Stimulated activated CD4-positive, alpha-beta T cell treated with anti-CD3 and anti-CD28 coated beads, Interleukin-4, amount 100 ng/mL, for 48 hours (primary cell): ENCODE results near the gene IDH3B.
A peak's percentile ranks its signal among the peaks of the same experiment; 100 is the strongest.
"Not testable (repeated sequence)": the region's sequence is repeated elsewhere in the genome, so short reads cannot be mapped to it uniquely, and the experiment has no call there.

Source experiments
- DNase-seq, 2 donors: peaks; one replicate each; pipeline ENCODE4 v3.0.0-alpha.2; 2020; ENCODE audit warnings: low read depth in 2 of 2

Gene IDH3B

DNA sequence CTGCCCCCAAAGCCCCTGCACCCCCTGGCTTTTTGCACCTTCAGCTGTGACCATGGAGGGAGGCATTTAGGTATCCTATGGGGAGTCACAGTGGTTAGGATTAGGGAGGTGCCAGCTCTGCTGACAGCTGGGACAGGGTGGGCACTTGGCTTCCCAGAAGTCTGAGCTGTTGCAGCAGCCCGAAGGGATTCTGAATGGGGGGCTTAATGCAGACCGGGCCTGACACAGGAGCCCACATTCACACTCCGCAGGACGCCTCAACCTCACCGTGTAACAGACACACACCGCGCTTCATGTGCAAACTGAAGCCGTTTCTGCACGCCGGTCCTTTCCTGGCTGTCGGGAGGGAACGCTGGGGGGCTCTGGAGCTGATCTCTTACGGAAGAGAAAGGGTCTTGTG lies 30.5 kb upstream of the IDH3B start:
- DNase-seq, result no peak

DNA sequence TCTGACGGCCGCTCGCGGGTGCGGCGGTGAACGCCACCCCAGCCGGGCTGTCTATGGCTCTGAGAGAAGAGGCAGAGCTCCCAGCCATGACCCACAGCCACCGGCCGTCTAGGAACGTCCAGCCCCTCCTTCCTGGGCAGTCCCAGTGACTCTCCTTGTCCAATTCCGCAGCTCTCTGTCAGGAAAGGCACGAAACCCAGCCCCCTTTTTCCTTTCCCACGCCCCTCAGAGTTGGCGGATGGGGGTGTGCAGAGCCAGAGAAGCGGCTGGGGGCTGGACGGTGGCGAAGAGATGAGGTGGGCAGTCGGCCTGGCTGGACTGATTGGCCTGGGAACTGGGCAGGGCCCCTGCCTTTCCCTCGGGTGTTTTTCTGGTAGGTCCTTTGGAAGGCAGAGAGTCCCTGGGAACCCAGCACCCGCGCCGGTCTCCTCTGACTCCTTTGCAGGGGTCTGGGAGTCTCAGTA lies 30.0 kb upstream of the IDH3B start:
- no peak for DNase-seq

- peak; percentile 29 to 30 for DNase-seq
These were observed 29.4 kb upstream of the IDH3B start for GRCh38 chr20:2693286-2694007.

GRCh38 chr20:2692886-2693285 lies 28.9 kb upstream of the IDH3B start:
- no peak for DNase-seq

DNA sequence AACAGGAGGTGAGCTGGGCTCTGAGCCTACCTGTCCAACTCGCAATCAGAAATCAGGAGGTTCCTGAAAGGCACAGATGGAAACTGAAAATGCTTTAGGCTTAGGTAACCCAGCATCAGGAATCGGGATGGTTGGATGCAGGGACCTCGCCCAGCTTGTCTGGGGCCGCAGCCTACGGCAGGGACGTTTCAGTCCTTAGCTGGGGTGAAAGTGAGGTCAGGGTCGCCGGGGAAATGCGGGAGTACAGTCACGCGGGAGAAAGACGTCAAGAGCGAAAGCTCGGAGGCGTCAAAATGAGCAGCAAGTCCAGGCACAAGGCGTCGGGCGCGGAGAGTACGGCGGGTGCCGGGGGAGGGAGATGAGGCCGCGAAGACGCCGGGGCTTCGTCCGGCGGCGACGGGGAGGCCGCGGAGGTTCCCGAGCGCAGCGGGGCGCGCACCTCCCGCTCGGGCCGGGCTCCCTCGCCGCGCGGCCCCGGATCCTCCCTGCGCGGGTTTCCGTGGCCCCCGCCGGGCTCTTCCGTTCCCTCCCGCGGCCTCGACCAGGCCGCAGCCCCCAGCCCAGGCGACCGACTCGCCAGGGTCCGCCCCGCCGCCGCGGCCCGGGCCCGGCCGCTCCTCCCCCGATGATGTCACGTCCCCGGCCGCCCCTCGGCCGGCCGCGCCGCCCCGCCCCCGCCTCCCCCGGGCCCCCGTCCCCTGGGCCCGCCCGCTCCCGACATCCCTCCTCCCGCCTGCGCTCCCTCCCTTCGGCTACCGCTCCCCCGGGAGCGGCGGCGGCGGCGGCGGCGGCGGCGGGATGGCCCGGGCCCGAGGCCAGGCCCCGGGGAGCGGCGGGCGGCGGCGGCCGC lies 28.2 kb upstream of the IDH3B start, which contains the start of gene EBF4:
Gene EBF4, plus strand, starts transcription at position 745 of the 850 bp plus-strand sequence. CDS start 866 bp downstream, outside the sequence.
- no peak for DNase-seq

GRCh38 chr20:2691663-2692035 lies 27.6 kb upstream of the IDH3B start:
- no peak for DNase-seq

GRCh38 chr20:2691127-2691526 lies 27.1 kb upstream of the IDH3B start:
- no peak for DNase-seq

GRCh38 chr20:2690718-2691117 lies 26.7 kb upstream of the IDH3B start:
- no peak for DNase-seq

DNA sequence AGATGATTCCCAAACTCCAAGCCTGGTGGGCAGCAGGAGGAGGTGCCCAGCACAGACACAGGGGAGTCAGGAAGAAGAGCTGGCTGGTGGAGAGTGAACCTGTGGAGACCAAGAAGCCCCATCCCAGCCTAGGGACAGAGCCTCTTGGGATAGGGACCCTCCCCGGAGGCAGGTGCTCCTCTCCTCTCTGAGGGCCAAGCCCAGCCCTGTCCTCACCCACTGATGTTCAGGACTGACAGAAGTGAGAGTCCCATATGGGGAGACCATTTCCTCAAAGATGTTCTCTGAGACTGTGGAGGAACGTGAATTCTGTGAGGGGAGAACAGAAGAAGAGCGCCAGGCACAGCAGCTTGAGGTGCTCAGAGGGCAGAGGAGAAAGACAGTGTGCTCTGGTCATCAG lies 26.2 kb upstream of the IDH3B start:
- DNase-seq, result no peak

DNA sequence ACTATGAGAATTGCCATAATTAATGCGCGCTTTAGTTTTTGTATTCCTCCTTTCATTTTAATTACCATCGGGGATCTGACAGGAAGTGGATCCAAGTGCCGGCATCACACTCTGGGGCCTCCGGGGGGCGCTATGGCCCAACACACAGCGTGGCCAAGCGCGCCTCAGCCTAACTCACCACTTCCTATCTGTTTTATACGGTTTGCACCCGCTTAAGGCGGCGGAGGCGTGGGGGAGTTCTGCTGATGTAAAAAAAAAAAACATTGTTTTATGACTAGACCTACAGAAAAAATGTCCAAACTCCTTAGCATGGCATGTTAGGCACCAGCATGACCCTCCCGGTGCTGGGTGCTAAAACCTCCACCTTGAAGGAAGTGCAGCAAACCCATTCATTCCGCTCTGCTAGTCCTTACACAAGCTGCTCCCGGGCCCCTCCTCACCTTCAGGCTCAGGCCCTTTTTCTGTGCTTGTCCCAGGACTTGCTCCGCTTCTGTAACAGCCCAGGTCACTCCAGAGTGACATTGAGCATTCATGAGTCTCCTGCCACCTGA lies 24.1 kb upstream of the IDH3B start:
- DNase-seq, result peak; percentile 74 to 75

DNA sequence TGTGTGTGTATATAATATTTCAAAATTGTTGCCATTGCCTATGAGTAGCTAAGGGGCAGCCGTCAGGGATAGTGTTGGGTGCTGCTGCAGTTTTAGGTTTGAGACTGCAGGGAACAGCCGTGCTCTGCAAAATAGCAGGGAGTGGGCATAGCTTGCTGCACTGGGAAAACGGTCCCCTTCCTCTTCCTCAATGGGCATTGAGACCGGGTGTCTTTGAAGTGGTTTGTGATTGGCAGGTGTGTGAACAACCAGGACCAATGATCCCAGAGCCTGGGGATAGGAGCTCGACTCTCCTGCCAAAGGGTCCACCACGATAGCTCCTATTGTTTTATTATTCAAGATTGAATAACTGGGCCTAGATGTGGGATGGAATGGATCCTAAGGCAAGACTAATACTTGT lies 23.5 kb upstream of the IDH3B start:
- no peak for DNase-seq

DNA sequence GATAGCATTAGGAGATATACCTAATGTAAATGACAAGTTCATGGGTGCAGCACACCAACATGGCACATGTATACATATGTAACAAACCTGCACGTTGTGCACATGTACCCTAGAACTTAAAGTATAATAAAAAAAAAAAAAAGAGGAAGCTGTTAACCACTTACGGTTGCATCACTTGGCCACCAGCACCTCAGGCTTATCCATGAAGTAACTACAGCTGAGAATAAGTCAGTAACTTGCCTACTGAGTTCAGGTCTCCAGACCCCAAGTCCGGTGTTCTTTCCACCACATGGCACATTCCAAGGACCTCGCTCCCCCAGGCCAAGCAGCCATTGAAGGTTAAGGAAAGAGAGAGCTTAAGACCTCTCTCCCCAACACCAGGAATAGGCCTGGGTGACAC lies 20.8 kb upstream of the IDH3B start:
- not testable (repeated sequence) for DNase-seq

- DNase-seq, result not testable (repeated sequence)
These were observed 18.0 kb upstream of the IDH3B start for GRCh38 chr20:2682040-2682439.

- no peak for DNase-seq
These were observed 16.0 kb upstream of the IDH3B start for GRCh38 chr20:2680046-2680445.

GRCh38 chr20:2673453-2673852 lies 9.4 kb upstream of the IDH3B start:
- no peak for DNase-seq

GRCh38 chr20:2672446-2672845 lies 8.4 kb upstream of the IDH3B start:
- DNase-seq, result no peak

DNA sequence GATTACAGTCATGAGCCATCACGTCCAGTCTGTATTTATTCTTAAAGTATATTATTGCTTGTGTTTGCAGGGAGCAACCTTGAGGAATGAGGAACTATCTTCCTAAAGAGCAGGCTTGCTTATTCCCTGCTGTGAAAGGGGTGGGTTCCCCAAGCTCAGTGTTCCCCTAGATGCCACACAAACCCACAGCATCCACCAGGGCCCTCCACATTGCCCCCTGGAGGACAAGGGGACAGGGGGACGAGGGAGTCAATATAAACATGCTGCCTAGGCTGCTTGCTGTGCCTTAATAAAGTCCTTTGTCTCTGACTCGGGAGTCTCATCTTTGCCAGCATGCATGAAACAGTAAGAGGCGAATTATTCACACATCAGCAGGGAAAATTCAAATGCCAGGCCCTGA lies 8.0 kb upstream of the IDH3B start:
- DNase-seq, result no peak

- no peak for DNase-seq
These were observed 591 bp downstream of the IDH3B start for GRCh38 chr20:2663364-2663886.

- DNase-seq, result no peak
These were observed 4.5 kb downstream of the IDH3B start for GRCh38 chr20:2659547-2659946.

DNA sequence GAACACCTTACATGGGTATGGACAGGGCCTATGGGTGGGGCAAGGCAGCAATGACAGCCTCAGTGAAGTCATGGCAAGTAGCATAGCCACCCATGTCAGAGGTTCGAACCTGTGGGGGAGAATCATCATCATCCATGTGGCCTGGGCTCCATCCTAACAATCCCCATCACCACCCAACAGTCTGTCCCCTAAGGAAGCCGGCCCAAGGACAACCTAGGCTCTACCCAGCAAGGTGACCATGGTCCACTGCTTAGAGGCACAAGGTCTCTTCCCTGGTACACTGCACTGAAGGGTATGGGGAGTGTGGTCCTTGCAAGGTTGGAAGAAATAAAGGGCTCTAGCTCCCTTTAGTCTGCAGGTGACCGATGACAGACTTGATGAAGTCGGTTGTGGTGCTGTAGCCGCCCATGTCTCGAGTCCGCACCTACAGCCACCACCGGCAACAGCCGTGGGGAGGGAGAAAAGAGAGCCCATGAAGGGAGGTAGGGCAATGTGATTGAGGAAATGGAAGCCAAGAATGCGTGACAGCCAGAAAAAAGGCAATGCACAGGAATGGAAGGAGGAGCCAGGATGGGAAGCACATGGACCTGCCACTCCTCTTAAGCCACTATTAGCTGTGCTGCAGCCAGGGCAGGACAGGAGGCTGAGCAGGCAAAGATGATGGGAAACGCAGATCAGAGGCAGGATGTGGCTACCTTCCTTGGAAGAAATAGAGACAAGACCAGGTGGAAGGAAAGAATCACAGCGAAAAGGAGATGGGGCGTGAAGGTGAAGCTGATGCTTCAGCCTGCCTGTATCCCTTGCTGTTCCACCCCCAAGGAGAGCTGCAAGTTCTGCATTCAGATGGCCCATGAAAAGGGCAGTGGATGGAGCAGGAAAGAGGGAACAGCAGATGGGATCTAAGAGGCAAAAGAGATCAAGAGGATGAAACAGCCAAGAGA lies 5.3 kb downstream of the IDH3B start:
- no peak for DNase-seq

DNA sequence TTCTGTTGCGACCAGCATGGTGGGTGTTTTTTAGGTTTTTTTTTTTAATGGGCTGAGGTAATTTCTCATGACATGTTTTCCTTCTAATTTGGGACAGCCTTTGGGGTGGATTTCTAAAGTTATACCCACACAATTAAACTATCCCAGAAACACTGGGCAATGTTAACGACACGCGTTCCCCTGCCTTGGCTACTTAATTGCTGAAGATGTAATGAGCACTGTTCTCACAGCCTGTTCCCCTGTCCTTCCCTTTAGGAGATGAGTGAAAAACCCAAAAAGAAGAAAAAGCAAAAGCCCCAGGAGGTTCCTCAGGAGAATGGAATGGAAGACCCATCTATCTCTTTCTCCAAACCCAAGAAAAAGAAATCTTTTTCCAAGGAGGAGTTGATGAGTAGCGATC lies 6.3 kb downstream of the IDH3B start:
- no peak for DNase-seq
